Right lobe of liver (tissue), 4 donors: Measurements from ENCODE around the gene ARL4C.

Experiments used
- POLR2A ChIP-seq: fragments of 450-650 bp; IDR thresholded peaks from one replicate; pipeline ENCODE4 v1.6.1; 2017; ENCODE audit warnings: antibody characterized with exemption, mild to moderate bottlenecking
- TF ChIP-seq, protein P1 (sequence below), 4 donors: fragments of 200-600 bp in 3 of 4; fragments of 450-650 bp in 1 of 4; IDR thresholded peaks; one replicate each; pipeline versions ENCODE4 v1.5.1 to v1.8.0; 2016 to 2022; ENCODE audit warnings: antibody characterized with exemption in 4 of 4, mild to moderate bottlenecking in 2 of 4
- donor health status: DM: no; HTN: no; CAD: no.
- donor health status: DM: no; HTN: no; CAD: no.
- donor health status: DM: no; HTN: yes; CAD: no.

DNA sequence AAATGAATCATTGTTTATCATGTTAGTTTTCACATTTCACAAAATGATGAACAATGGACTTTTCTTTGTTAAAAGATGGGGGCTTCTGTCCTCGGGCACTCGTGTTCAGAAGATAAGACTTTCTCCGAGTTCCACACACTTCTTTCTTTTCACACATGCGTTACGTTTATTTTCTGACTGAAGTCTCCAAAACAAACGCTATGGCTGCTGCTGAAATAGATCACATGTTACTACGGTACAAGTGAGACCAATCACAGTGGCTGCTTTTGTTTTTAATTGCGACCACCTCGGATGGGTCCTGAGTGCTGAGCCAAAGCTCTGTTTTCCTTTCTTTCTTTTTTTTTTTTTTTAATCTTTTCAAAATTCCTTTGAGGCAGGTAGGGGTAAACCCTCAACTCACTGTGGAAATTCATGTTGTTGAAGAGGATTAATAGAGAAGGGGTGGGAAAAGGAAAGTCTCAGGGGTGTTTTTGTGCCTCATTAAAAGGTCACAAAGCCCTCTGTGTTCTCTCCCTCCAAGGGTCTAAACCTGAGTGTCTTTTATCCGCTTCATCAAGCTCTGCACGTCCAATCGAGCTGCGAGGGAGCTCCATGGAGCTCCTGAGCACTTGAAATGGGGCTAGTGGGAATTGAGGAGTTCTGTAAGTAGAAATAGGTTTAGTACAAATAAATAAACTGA lies 48.2 kb downstream of the ARL4C start:
- TF ChIP-seq, protein P1, sequence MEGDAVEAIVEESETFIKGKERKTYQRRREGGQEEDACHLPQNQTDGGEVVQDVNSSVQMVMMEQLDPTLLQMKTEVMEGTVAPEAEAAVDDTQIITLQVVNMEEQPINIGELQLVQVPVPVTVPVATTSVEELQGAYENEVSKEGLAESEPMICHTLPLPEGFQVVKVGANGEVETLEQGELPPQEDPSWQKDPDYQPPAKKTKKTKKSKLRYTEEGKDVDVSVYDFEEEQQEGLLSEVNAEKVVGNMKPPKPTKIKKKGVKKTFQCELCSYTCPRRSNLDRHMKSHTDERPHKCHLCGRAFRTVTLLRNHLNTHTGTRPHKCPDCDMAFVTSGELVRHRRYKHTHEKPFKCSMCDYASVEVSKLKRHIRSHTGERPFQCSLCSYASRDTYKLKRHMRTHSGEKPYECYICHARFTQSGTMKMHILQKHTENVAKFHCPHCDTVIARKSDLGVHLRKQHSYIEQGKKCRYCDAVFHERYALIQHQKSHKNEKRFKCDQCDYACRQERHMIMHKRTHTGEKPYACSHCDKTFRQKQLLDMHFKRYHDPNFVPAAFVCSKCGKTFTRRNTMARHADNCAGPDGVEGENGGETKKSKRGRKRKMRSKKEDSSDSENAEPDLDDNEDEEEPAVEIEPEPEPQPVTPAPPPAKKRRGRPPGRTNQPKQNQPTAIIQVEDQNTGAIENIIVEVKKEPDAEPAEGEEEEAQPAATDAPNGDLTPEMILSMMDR (IDR thresholded peaks at IDR 0.05): no peak
- no peak for TF ChIP-seq POLR2A
